ENCODE measurements around the gene FRYL.
"Not testable (repeated sequence)": the region's sequence is repeated elsewhere in the genome, so short reads cannot be mapped to it uniquely, and the experiment has no call there.

The FRYL gene

DNA sequence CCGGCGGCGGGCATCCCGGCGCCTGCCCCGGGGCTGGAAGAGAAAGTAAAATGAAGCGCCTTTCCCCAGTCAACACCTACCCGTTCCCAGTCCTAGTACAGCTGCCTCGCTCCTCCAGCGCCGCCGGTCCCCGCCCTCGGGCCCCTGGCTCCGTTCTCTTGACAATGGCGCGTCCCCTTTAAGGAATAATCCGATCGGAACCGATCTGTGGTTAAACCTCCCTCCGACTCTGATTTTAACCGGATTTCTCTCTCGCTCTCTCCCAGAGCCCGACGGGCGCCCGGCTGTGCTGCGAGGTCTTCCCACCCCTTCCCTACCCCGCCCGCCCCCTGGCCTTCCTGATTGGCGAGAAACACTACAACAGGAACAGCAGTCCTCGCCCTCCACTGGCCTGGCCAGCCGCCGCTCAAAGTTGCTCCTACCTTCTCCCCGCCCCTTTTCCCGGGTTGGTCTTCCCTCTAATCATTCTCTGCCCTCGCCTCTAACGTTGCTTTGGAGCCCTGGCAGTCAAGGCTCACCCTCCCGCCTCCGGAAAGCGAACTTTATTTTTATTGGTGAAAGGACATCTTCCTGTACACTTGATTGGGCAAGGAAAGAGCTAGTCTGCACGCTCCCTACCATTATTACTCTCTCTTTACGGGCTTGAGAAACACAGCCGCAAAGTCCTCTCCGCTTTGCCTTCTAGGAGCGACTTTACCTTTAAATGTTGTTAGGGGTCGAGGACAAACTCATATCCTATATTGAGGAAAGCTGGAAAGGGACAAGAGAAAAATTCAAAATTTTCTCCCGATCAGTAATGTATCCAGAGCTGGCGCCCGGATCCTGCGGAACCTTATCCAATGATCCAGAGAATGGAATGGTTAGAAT, at the start of gene FRYL:
FRYL (minus strand) TSS at position 282 of the 867 bp plus-strand sequence. CDS start 145,869 bp downstream, outside the sequence.
- H3K36me3 ChIP-seq (ENCODE audit: control insufficient read depth in 2 of 2, insufficient read depth in 2 of 2, low read length in 2 of 2) = no peaks in the 10 kb centered on the region
- peak within 1 kb of the TSS; percentile 84 to 87 for H3K9ac ChIP-seq (ENCODE audit: low read length in 2 of 2)
- H3K4me3 ChIP-seq (ENCODE audit: low read length in 2 of 2) = peak within 1 kb of the TSS; percentile 85 to 92
- peak within 1 kb of the TSS; percentile 90 for H3K27ac ChIP-seq (ENCODE audit: low read length)
- H3K9me3 ChIP-seq (ENCODE audit: control insufficient read depth in 2 of 2, low read length in 2 of 2) = no peaks in the 10 kb centered on the region
- no peaks in the 10 kb centered on the region for H3K27me3 ChIP-seq (ENCODE audit: control insufficient read depth in 1 of 2, insufficient read depth in 2 of 2, low read length in 2 of 2)
- H3K4me1 ChIP-seq (ENCODE audit: control insufficient read depth, insufficient read depth, low read length) = peaks cover 20% of the 10 kb centered on the region

DNA sequence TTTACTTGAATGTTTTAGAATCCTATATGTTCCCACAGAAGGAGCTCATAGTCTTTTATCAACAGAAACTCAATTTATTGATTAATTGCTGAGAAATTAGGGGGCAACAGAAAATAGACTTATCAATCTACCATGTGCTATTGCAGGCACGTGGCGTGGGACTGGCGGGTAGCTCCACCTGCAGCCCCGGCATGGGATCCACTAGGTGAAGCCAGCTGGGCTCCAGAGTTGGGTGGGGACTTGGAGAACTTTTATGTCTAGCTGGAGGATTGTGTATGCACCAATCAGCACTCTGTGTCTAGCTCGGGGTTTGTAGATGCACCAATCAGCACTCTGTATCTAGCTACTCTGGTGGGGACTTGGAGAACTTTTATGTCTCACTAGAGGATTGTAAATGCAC, 47.5 kb upstream of the FRYL start:
- Histone ChIP-seq H3K27me3 (ENCODE audit: control insufficient read depth in 1 of 2, insufficient read depth in 2 of 2, low read length in 2 of 2) (peaks cover 0 to 4% of the 10 kb centered on the region in 2 donors), H3K4me1 (ENCODE audit: control insufficient read depth, insufficient read depth, low read length) (peaks cover 4% of the 10 kb centered on the region), H3K4me3 (ENCODE audit: low read length in 2 of 2) (no peak overlapping the region), H3K36me3 (ENCODE audit: control insufficient read depth in 2 of 2, insufficient read depth in 2 of 2, low read length in 2 of 2) (no peaks in the 10 kb centered on the region), H3K9ac (ENCODE audit: low read length in 2 of 2) (no peak overlapping the region), H3K27ac (ENCODE audit: low read length) (no peak overlapping the region), H3K9me3 (ENCODE audit: control insufficient read depth in 2 of 2, low read length in 2 of 2) (no peaks in the 10 kb centered on the region)

DNA sequence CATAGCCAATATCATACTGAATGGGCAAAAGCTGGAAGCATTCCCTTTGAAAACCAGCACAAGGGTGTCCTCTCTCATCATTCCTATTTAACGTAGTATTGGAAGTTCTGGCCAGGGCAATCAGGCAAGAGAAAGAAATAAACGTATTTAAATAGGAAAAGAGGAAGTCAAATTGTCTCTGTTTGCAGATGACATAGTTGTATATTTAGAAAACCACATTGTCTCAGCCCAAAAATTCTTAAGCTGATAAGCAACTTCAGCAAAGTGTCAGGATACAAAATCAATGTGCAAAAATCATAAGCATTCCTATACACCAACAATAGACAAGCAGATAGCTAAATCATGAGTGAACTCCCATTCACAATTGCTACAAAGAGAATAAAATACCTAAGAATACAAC, 41.4 kb upstream of the FRYL start:
- H3K27ac ChIP-seq (ENCODE audit: low read length); H3K36me3 ChIP-seq (ENCODE audit: control insufficient read depth in 2 of 2, insufficient read depth in 2 of 2, low read length in 2 of 2); H3K4me1 ChIP-seq (ENCODE audit: control insufficient read depth, insufficient read depth, low read length); H3K9me3 ChIP-seq (ENCODE audit: control insufficient read depth in 2 of 2, low read length in 2 of 2); H3K27me3 ChIP-seq (ENCODE audit: control insufficient read depth in 1 of 2, insufficient read depth in 2 of 2, low read length in 2 of 2); H3K4me3 ChIP-seq (ENCODE audit: low read length in 2 of 2); H3K9ac ChIP-seq (ENCODE audit: low read length in 2 of 2): not testable (repeated sequence)

DNA sequence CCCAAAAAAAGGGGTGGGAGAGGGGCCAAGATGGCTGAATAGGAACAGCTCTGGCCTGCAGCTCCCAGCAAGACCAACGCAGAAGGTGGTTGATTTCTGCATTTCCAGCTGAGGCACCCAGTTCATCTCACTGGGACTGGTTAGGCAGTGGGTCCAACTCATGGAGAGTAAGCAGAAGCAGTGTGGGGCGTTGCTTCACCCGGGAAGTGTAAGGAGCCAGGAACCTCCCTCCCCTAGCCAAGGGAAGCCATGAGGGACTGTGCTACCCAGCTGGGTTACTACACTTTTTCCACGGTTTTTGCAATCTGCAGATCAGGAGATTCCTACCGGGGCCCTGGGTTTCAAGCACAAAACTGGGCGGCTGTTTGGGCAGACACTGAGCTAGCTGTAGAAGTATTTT, 36.9 kb upstream of the FRYL start:
- no peaks in the 10 kb centered on the region for H3K27me3 ChIP-seq (ENCODE audit: control insufficient read depth in 1 of 2, insufficient read depth in 2 of 2, low read length in 2 of 2)
- H3K9me3 ChIP-seq (ENCODE audit: control insufficient read depth in 2 of 2, low read length in 2 of 2) = no peaks in the 10 kb centered on the region
- H3K27ac ChIP-seq (ENCODE audit: low read length) = no peak overlapping the region
- no peak overlapping the region for H3K9ac ChIP-seq (ENCODE audit: low read length in 2 of 2)
- no peaks in the 10 kb centered on the region for H3K36me3 ChIP-seq (ENCODE audit: control insufficient read depth in 2 of 2, insufficient read depth in 2 of 2, low read length in 2 of 2)
- no peaks in the 10 kb centered on the region for H3K4me1 ChIP-seq (ENCODE audit: control insufficient read depth, insufficient read depth, low read length)
- no peak overlapping the region for H3K4me3 ChIP-seq (ENCODE audit: low read length in 2 of 2)

DNA sequence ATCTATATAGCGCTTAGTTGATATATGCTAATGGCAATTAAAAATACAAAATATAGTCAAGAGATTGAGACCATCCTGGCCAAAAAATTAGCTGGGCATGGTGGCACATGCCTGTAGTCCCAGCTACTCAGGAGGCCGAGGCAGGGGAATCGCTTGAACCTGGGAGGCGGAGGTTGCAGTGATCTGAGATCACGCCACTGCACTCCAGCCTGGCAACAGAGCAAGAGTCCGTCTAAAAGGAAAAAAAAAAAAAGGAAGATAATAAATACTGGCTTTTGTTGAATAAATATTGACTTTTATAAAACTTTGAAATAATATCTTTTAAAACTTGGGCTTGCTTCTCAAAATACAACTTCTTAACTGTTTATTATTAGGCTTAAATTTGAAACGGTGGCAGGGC, 36.2 kb upstream of the FRYL start:
- not testable (repeated sequence) for H3K27ac ChIP-seq (ENCODE audit: low read length); H3K36me3 ChIP-seq (ENCODE audit: control insufficient read depth in 2 of 2, insufficient read depth in 2 of 2, low read length in 2 of 2); H3K4me3 ChIP-seq (ENCODE audit: low read length in 2 of 2); H3K9me3 ChIP-seq (ENCODE audit: control insufficient read depth in 2 of 2, low read length in 2 of 2); H3K9ac ChIP-seq (ENCODE audit: low read length in 2 of 2); H3K27me3 ChIP-seq (ENCODE audit: control insufficient read depth in 1 of 2, insufficient read depth in 2 of 2, low read length in 2 of 2); H3K4me1 ChIP-seq (ENCODE audit: control insufficient read depth, insufficient read depth, low read length)

DNA sequence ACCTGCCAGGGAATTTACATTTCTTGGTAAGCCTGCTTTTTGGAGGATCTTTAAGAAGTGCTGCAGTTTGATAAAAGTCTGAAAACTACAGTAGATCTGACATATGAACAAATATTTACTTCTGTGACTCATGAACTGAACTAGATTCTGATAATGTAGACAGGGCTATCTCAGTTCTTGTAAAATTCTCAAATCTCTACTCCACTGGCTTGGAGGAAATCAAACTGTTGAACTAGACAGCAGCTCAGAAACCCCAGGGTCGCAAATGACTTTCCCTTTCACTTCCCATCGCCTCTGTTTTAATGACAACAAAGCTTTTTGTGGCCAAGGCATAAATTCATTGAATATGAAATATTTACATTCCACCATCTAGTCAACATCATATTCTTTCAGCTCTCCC, 35.4 kb upstream of the FRYL start:
- Histone ChIP-seq H3K4me3 (ENCODE audit: low read length in 2 of 2) (no peak overlapping the region), H3K27me3 (ENCODE audit: control insufficient read depth in 1 of 2, insufficient read depth in 2 of 2, low read length in 2 of 2) (no peaks in the 10 kb centered on the region), H3K9ac (ENCODE audit: low read length in 2 of 2) (no peak overlapping the region), H3K4me1 (ENCODE audit: control insufficient read depth, insufficient read depth, low read length) (no peaks in the 10 kb centered on the region), H3K36me3 (ENCODE audit: control insufficient read depth in 2 of 2, insufficient read depth in 2 of 2, low read length in 2 of 2) (no peaks in the 10 kb centered on the region), H3K9me3 (ENCODE audit: control insufficient read depth in 2 of 2, low read length in 2 of 2) (no peaks in the 10 kb centered on the region), H3K27ac (ENCODE audit: low read length) (no peak overlapping the region)

DNA sequence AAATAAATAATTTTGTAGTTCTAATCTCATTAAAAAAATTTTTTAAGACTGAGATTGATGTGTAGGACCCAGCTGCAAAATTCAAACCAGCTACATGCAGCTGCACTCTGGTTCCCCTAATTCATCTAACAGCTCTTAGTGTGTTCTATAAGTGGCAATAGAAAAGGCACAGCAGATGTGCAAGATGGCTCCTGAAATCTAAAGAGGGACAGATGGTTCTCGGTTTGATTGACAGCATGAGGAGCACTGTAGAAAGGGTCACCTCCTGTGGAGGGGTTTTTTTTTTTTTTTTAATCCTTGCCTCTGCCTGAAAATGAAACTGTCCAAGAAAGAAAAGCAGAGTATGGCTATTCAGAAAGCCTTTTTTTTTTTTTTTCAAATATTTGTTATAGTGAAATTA, 33.9 kb upstream of the FRYL start:
- Histone ChIP-seq H3K9me3 (ENCODE audit: control insufficient read depth in 2 of 2, low read length in 2 of 2) (no peaks in the 10 kb centered on the region), H3K27ac (ENCODE audit: low read length) (no peak overlapping the region), H3K4me1 (ENCODE audit: control insufficient read depth, insufficient read depth, low read length) (no peaks in the 10 kb centered on the region), H3K9ac (ENCODE audit: low read length in 2 of 2) (no peak overlapping the region), H3K27me3 (ENCODE audit: control insufficient read depth in 1 of 2, insufficient read depth in 2 of 2, low read length in 2 of 2) (no peaks in the 10 kb centered on the region), H3K4me3 (ENCODE audit: low read length in 2 of 2) (no peak overlapping the region), H3K36me3 (ENCODE audit: control insufficient read depth in 2 of 2, insufficient read depth in 2 of 2, low read length in 2 of 2) (no peaks in the 10 kb centered on the region)

DNA sequence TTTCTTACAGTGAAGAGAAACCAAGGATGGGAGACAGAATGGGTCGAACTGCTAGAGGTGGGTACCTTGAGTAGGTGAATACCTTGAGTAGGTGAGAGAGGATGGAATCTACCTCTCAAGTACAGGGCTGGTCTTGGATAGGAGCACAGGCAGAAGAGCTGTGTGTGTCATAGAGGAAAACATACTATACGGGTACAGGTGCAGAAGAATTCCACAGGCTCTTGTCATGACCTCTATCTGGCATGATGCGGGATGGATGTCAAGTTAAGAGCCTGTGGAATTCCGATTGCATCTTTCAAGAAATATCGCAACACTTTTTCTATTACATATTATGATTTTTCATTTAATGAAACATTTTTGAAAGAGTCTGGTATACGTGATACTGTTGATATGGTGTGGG, 32.8 kb upstream of the FRYL start:
- Histone ChIP-seq H3K4me1 (ENCODE audit: control insufficient read depth, insufficient read depth, low read length) (no peaks in the 10 kb centered on the region), H3K36me3 (ENCODE audit: control insufficient read depth in 2 of 2, insufficient read depth in 2 of 2, low read length in 2 of 2) (no peaks in the 10 kb centered on the region), H3K27me3 (ENCODE audit: control insufficient read depth in 1 of 2, insufficient read depth in 2 of 2, low read length in 2 of 2) (no peaks in the 10 kb centered on the region), H3K9ac (ENCODE audit: low read length in 2 of 2) (no peak overlapping the region), H3K4me3 (ENCODE audit: low read length in 2 of 2) (no peak overlapping the region), H3K27ac (ENCODE audit: low read length) (no peak overlapping the region), H3K9me3 (ENCODE audit: control insufficient read depth in 2 of 2, low read length in 2 of 2) (no peaks in the 10 kb centered on the region)

DNA sequence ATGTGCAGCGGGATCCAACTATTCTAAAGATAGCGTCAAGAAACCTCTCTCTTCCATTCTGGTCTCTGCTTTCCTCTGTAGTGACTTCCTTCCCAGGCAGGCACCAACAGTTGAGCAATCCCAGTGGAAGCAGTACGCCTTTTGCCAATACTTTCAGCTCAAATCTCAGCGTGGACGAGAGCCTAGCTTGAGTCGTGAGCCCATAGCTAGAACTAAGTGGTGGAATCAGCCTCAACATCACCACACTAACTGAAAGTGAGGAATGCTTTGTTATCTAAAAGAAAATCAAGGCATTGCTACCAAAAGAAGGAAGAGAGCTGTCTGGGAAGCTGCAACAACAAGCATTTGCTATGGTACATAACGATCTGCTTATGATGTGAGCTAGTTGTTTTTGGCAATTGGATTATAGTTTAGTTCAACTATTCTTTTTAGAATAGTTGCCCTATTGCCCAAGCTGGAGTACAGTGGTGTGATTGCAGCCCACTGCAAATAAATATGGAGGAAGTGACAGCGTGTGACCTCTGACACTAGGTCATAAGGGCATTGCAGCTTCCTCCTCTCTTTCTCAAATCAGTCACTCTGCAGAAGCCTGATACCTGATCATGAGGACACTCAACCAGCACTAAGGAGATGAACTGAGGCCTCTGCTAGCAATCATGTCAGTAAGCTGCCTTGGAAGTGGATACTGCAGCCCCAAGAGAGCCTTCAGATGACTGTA, 24.7 kb upstream of the FRYL start:
- peaks cover 3% of the 10 kb centered on the region for H3K4me1 ChIP-seq (ENCODE audit: control insufficient read depth, insufficient read depth, low read length)
- no peak overlapping the region for H3K27ac ChIP-seq (ENCODE audit: low read length)
- no peaks in the 10 kb centered on the region for H3K36me3 ChIP-seq (ENCODE audit: control insufficient read depth in 2 of 2, insufficient read depth in 2 of 2, low read length in 2 of 2)
- no peak overlapping the region for H3K4me3 ChIP-seq (ENCODE audit: low read length in 2 of 2)
- H3K9me3 ChIP-seq (ENCODE audit: control insufficient read depth in 2 of 2, low read length in 2 of 2) = no peaks in the 10 kb centered on the region
- no peaks in the 10 kb centered on the region for H3K27me3 ChIP-seq (ENCODE audit: control insufficient read depth in 1 of 2, insufficient read depth in 2 of 2, low read length in 2 of 2)
- no peak overlapping the region for H3K9ac ChIP-seq (ENCODE audit: low read length in 2 of 2)

DNA sequence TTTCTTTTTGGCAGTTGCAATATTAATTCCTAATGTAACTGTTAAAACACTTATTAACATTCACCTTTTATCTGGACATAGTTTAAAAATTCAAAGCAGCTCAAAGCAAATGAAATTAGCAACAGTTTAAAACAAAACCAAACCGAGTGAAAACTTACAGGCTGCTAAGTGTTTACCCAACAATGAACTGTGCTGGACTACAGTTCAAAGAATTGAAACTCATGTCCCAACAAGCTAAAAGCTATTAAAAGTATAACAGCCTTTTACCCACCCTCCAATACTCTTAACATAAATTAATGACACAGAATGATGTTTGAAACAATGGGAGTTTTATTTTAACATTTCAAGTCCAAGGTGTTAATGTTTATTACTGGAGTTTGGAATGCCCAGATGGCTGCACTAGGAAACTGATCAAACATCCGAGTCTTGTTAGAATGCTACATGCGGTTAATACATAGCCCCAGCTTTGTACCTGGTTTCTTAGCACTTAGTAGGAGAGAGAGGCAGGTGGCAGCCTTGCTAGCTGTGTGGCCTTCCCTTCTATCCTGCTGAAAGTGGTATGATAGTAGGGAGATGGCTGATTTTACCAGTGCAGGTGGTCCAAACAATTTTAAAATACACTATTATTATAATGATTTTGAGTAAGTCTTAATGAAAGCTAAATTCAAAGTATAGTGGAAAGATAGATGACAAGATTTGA, 21.1 kb upstream of the FRYL start:
- Histone ChIP-seq H3K27me3 (ENCODE audit: control insufficient read depth in 1 of 2, insufficient read depth in 2 of 2, low read length in 2 of 2) (no peaks in the 10 kb centered on the region), H3K9me3 (ENCODE audit: control insufficient read depth in 2 of 2, low read length in 2 of 2) (no peaks in the 10 kb centered on the region), H3K36me3 (ENCODE audit: control insufficient read depth in 2 of 2, insufficient read depth in 2 of 2, low read length in 2 of 2) (no peaks in the 10 kb centered on the region), H3K9ac (ENCODE audit: low read length in 2 of 2) (no peak overlapping the region), H3K27ac (ENCODE audit: low read length) (no peak overlapping the region), H3K4me3 (ENCODE audit: low read length in 2 of 2) (no peak overlapping the region), H3K4me1 (ENCODE audit: control insufficient read depth, insufficient read depth, low read length) (peaks cover 3% of the 10 kb centered on the region)

Data from stomach smooth muscle (tissue), 2 donors.